HG03571 (cell line): ENCODE data around the gene ACSM6.

Experiments
- ATAC-seq: cut with Tn5 transposase; IDR thresholded peaks from one replicate; pipeline ENCODE4 v1.9.1; 2021; ENCODE audit not compliant: unreplicated experiment

ACSM6 gene

GRCh38 chr10:95265572-95265971, 71.5 kb downstream of the ACSM6 start:
- no peak for ATAC-seq

- ATAC-seq = peak; percentile 83
These were observed 72.6 kb downstream of the ACSM6 start for GRCh38 chr10:95266674-95267095.

- ATAC-seq = no peak
These were observed 73.2 kb downstream of the ACSM6 start for GRCh38 chr10:95267251-95267650.

- no peak for ATAC-seq
These were observed 74.4 kb downstream of the ACSM6 start for GRCh38 chr10:95268438-95268837.

- no peak for ATAC-seq
These were observed 79.6 kb downstream of the ACSM6 start for GRCh38 chr10:95273393-95274312.

GRCh38 chr10:95275726-95276366, 81.8 kb downstream of the ACSM6 start:
- ATAC-seq = no peak

GRCh38 chr10:95276367-95277200, 82.5 kb downstream of the ACSM6 start:
- no peak for ATAC-seq

- no peak for ATAC-seq
These were observed 83.1 kb downstream of the ACSM6 start for GRCh38 chr10:95277201-95277570.

- no peak for ATAC-seq
These were observed 83.6 kb downstream of the ACSM6 start for GRCh38 chr10:95277614-95278013.
